Measurements from ENCODE around the gene TRIP13. TPM values are rescaled to one million over a fixed set of nuclear protein-coding genes. Genes with fewer than 3 reads are reported as not detected.

Gene TRIP13
- total RNA-seq, 1 donor = 32.5 TPM

GRCh38 chr5:948472-949274 lies 56.0 kb downstream of the TRIP13 start:
- no peak for DNase-seq (ENCODE audit: low read depth)
- TF ChIP-seq CTCF (IDR thresholded peaks at IDR 0.05; ENCODE audit: insufficient read depth, low read length) = no peak
- no peak overlapping the region for H3K4me3 ChIP-seq (ENCODE audit: low read depth, low read length)

GRCh38 chr5:949275-949543 lies 56.5 kb downstream of the TRIP13 start:
- TF ChIP-seq CTCF (IDR thresholded peaks at IDR 0.05; ENCODE audit: insufficient read depth, low read length) = no peak
- no peak overlapping the region for H3K4me3 ChIP-seq (ENCODE audit: low read depth, low read length)
- DNase-seq (ENCODE audit: low read depth) = no peak

- no peak overlapping the region for H3K4me3 ChIP-seq (ENCODE audit: low read depth, low read length)
- TF ChIP-seq CTCF (IDR thresholded peaks at IDR 0.05; ENCODE audit: insufficient read depth, low read length) = no peak
- no peak for DNase-seq (ENCODE audit: low read depth)
These were observed 57.3 kb downstream of the TRIP13 start for GRCh38 chr5:949815-950560.

- TF ChIP-seq CTCF (IDR thresholded peaks at IDR 0.05; ENCODE audit: insufficient read depth, low read length) = no peak
- no peak for DNase-seq (ENCODE audit: low read depth)
- H3K4me3 ChIP-seq (ENCODE audit: low read depth, low read length) = no peak overlapping the region
These were observed 59.4 kb downstream of the TRIP13 start for GRCh38 chr5:951940-952596.

GRCh38 chr5:952597-953271 lies 60.0 kb downstream of the TRIP13 start:
- H3K4me3 ChIP-seq (ENCODE audit: low read depth, low read length) = no peak overlapping the region
- no peak for DNase-seq (ENCODE audit: low read depth)
- TF ChIP-seq CTCF (IDR thresholded peaks at IDR 0.05; ENCODE audit: insufficient read depth, low read length) = no peak

GRCh38 chr5:953535-954449 lies 61.1 kb downstream of the TRIP13 start:
- H3K4me3 ChIP-seq (ENCODE audit: low read depth, low read length) = no peak overlapping the region
- DNase-seq (ENCODE audit: low read depth) = no peak
- TF ChIP-seq CTCF (IDR thresholded peaks at IDR 0.05; ENCODE audit: insufficient read depth, low read length) = no peak
